Suprapubic skin (tissue), 4 donors: ENCODE measurements around the gene REELD1.

Experiments used
- POLR2A ChIP-seq, 2 donors: fragments of 450-650 bp; IDR thresholded peaks; one replicate each; pipeline ENCODE4 v1.6.1; 2017; ENCODE audit warnings: antibody characterized with exemption in 2 of 2, mild to moderate bottlenecking in 2 of 2, moderate library complexity in 2 of 2
- POLR2AphosphoS5 ChIP-seq, 3 donors: sonication (generic); formaldehyde crosslinking; IDR thresholded peaks; one replicate each; pipeline ENCODE4 v1.6.1; 2017; ENCODE audit warnings: antibody characterized with exemption in 3 of 3
- TF ChIP-seq, protein P1 (sequence below), 2 donors: fragments of 200-600 bp in 1 of 2; fragments of 450-650 bp in 1 of 2; sonication (generic) in 1 of 2; IDR thresholded peaks; one replicate each; pipeline ENCODE4 v1.5.1; 2016 to 2019; ENCODE audit warnings: antibody characterized with exemption in 2 of 2, mild to moderate bottlenecking in 1 of 2, moderate library complexity in 1 of 2

DNA sequence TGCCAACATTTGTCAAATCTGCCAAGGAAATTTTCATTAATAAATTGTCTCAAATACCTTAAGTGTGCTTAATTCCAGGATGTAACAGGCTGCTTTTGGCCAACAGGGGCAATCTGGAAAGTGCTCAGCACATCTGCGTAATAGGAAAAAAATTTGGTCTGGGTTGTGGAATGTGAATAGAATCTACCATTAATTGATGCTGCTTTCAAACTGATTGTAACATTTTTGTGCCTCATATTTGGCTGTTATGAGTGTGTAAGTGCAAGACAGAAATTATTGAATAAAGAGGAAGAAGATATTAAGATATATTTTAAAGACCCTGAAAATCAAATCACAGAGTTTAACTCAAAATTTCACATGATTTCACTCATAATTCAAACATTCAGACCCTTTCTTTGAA lies 41.1 kb downstream of the REELD1 start:
- TF ChIP-seq POLR2AphosphoS5 (IDR thresholded peaks at IDR 0.05), result no peak
- TF ChIP-seq POLR2A (IDR thresholded peaks at IDR 0.05), result no peak
- TF ChIP-seq, protein P1, sequence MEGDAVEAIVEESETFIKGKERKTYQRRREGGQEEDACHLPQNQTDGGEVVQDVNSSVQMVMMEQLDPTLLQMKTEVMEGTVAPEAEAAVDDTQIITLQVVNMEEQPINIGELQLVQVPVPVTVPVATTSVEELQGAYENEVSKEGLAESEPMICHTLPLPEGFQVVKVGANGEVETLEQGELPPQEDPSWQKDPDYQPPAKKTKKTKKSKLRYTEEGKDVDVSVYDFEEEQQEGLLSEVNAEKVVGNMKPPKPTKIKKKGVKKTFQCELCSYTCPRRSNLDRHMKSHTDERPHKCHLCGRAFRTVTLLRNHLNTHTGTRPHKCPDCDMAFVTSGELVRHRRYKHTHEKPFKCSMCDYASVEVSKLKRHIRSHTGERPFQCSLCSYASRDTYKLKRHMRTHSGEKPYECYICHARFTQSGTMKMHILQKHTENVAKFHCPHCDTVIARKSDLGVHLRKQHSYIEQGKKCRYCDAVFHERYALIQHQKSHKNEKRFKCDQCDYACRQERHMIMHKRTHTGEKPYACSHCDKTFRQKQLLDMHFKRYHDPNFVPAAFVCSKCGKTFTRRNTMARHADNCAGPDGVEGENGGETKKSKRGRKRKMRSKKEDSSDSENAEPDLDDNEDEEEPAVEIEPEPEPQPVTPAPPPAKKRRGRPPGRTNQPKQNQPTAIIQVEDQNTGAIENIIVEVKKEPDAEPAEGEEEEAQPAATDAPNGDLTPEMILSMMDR (IDR thresholded peaks at IDR 0.05), result no peak
